GM23338 (cell line): ENCODE results near the gene CLEC4G. TPM values are rescaled to one million over a fixed set of nuclear protein-coding genes. Genes with fewer than 3 reads are reported as not detected.

ENCODE experiments used
- ATAC-seq: fragments of 200-7000 bp; cut with Tn5 transposase; 3 replicates; pipeline ENCODE4 v1.9.1; 2020
- DNase-seq: peaks from one replicate; pipeline ENCODE4 v3.0.0-alpha.2; 2015; ENCODE audit warnings: low spot score
- H2AFZ ChIP-seq: fragments of 200-600 bp; sonication (generic); 2 replicates; pipeline ENCODE4 v1.8.0; 2016; ENCODE audit warnings: antibody characterized with exemption, mild to moderate bottlenecking, moderate library complexity
- H3F3A ChIP-seq: fragments of 200-600 bp; sonication (generic); replicated peaks from 2 replicates; pipeline ENCODE4 v1.8.0; 2017; ENCODE audit warnings: antibody characterized with exemption, mixed run types, low read depth
- H3K27ac ChIP-seq: fragments of 200-600 bp; sonication (generic); 2 replicates; pipeline ENCODE4 v1.6.1; 2016; ENCODE audit warnings: low read depth
- H3K27me3 ChIP-seq: fragments of 200-600 bp; sonication (generic); 2 replicates; pipeline ENCODE4 v1.8.0; 2016; ENCODE audit warnings: mild to moderate bottlenecking, mixed run types, moderate library complexity; ENCODE audit not compliant: insufficient read depth
- H3K36me3 ChIP-seq: fragments of 200-600 bp; sonication (generic); 2 replicates; pipeline ENCODE4 v1.8.0; 2016; ENCODE audit warnings: mild to moderate bottlenecking; ENCODE audit not compliant: insufficient read depth
- H3K4me1 ChIP-seq: fragments of 200-600 bp; sonication (generic); 2 replicates; pipeline ENCODE4 v1.8.0; 2016; ENCODE audit warnings: mild to moderate bottlenecking, moderate library complexity; ENCODE audit not compliant: insufficient read depth
- H3K4me2 ChIP-seq: fragments of 200-600 bp; sonication (generic); 2 replicates; pipeline ENCODE4 v1.7.1; 2017; ENCODE audit warnings: mixed run types
- H3K4me3 ChIP-seq: fragments of 200-600 bp; sonication (generic); 2 replicates; pipeline ENCODE4 v1.6.1; 2016; ENCODE audit warnings: mixed run types
- H3K79me2 ChIP-seq: fragments of 200-600 bp; sonication (generic); replicated peaks from 2 replicates; pipeline ENCODE4 v1.8.0; 2017; ENCODE audit warnings: mild to moderate bottlenecking; ENCODE audit not compliant: insufficient read depth
- H3K9me2 ChIP-seq: fragments of 200-600 bp; sonication (generic); 2 replicates; pipeline ENCODE4 v1.8.0; 2017; ENCODE audit not compliant: insufficient read depth
- H4K20me1 ChIP-seq: fragments of 200-600 bp; sonication (generic); replicated peaks from 2 replicates; pipeline ENCODE4 v1.8.0; 2017; ENCODE audit warnings: mild to moderate bottlenecking; ENCODE audit not compliant: insufficient read depth
- H3K27ac Mint-ChIP-seq: 2 replicates; pipeline ENCODE4 v1.8.0; 2020; ENCODE audit warnings: inconsistent platforms, mild to moderate bottlenecking, moderate library complexity, mixed read lengths
- H3K27me3 Mint-ChIP-seq: 3 replicates; pipeline ENCODE4 v1.8.0; 2022; ENCODE audit warnings: low read depth, mild to moderate bottlenecking, moderate library complexity, mixed read lengths, inconsistent platforms; ENCODE audit not compliant: insufficient read depth, poor library complexity
- H3K36me3 Mint-ChIP-seq: 3 replicates; pipeline ENCODE4 v1.8.0; 2021; ENCODE audit warnings: low read depth, mild to moderate bottlenecking, inconsistent platforms, moderate library complexity, mixed read lengths
- H3K4me1 Mint-ChIP-seq: 3 replicates; pipeline ENCODE4 v1.8.0; 2020; ENCODE audit warnings: mild to moderate bottlenecking, inconsistent platforms, mixed read lengths
- H3K4me3 Mint-ChIP-seq: 3 replicates; pipeline ENCODE4 v1.8.0; 2021; ENCODE audit warnings: moderate library complexity, mild to moderate bottlenecking, inconsistent platforms, mixed read lengths
- H3K9me3 Mint-ChIP-seq: 3 replicates; pipeline ENCODE4 v1.8.0; 2020; ENCODE audit warnings: moderate library complexity, mild to moderate bottlenecking, inconsistent platforms, mixed read lengths
- CREB1 ChIP-seq: fragments of 250-450 bp; sonication (Bioruptor Pico); IDR thresholded peaks from 2 replicates; pipeline ENCODE4 v1.5.0; 2020; ENCODE audit warnings: low read depth, mild to moderate bottlenecking, moderate library complexity
- CTCF ChIP-seq, 2 experiments: fragments of 200-600 bp in 1 of 2; sonication (generic) in 1 of 2; conservative IDR thresholded peaks; 2 replicates each; pipeline versions ENCODE4 v1.5.1 to v1.6.1; 2016 to 2017; ENCODE audit warnings: antibody characterized with exemption in 2 of 2, low read depth in 2 of 2, mild to moderate bottlenecking in 2 of 2, moderate library complexity in 1 of 2
- ETS1 ChIP-seq: IDR thresholded peaks from 2 replicates; pipeline ENCODE4 v1.6.1; 2016; ENCODE audit warnings: antibody characterized with exemption
- EZH2 ChIP-seq: fragments of 200-600 bp; sonication (generic); IDR thresholded peaks from one replicate; pipeline ENCODE4 v1.8.0; 2017; ENCODE audit warnings: antibody characterized with exemption, mild to moderate bottlenecking, low read depth; ENCODE audit not compliant: unreplicated experiment
- EZH2phosphoT487 ChIP-seq: fragments of 200-600 bp; sonication (generic); IDR thresholded peaks from one replicate; pipeline ENCODE4 v1.8.1; 2018; ENCODE audit warnings: antibody characterized with exemption; ENCODE audit not compliant: unreplicated experiment
- JUNB ChIP-seq: IDR thresholded peaks from one replicate; pipeline ENCODE4 v1.6.1; 2016; ENCODE audit warnings: antibody characterized with exemption; ENCODE audit not compliant: unreplicated experiment
- NANOG ChIP-seq: IDR thresholded peaks from 2 replicates; pipeline ENCODE4 v1.6.1; 2016; ENCODE audit warnings: antibody characterized with exemption, borderline replicate concordance
- REST ChIP-seq: IDR thresholded peaks from one replicate; pipeline ENCODE4 v1.6.1; 2018; ENCODE audit warnings: antibody characterized with exemption; ENCODE audit not compliant: unreplicated experiment
- STAT1 ChIP-seq: IDR thresholded peaks from one replicate; pipeline ENCODE4 v1.6.1; 2016; ENCODE audit warnings: antibody characterized with exemption; ENCODE audit not compliant: unreplicated experiment
- ZNF114 ChIP-seq: fragments of 250-450 bp; sonication (Bioruptor Pico); IDR thresholded peaks from 2 replicates; pipeline ENCODE4 v1.5.0; 2020; ENCODE audit warnings: mild to moderate bottlenecking, moderate library complexity
- ZNF331 ChIP-seq: fragments of 250-450 bp; sonication (Bioruptor Pico); IDR thresholded peaks from 2 replicates; pipeline ENCODE4 v1.5.0; 2020; ENCODE audit warnings: low read depth, mild to moderate bottlenecking, moderate library complexity
- ZNF462 ChIP-seq: fragments of 250-450 bp; sonication (Bioruptor Pico); IDR thresholded peaks from 2 replicates; pipeline ENCODE4 v1.5.0; 2020; ENCODE audit warnings: mild to moderate bottlenecking, moderate library complexity
- polyA plus RNA-seq: library from polyadenylated mRNA; unstranded; fragments of >200 nt; fragmentation: Nextera tagmentation; extraction: Ambion mirVana; gene quantifications from 2 replicates; pipeline ENCODE4 v1.2.1, GENCODE V29; 2016
- total RNA-seq: library from RNA; depleted of rRNA; stranded (reverse); fragments of >200 nt; shearing (Covaris generic); gene quantifications from 2 replicates; pipeline ENCODE4 v1.2.3, GENCODE V29; 2014

Gene CLEC4G
- total and polyA plus RNA-seq, 2 experiments from 2014 or later: 0.52 to 0.65 TPM

GRCh38 chr19:7756258-7756657, 24.3 kb upstream of the CLEC4G start:
- Histone ChIP-seq H3K36me3 (peaks cover 6% of the 10 kb centered on the region; the same call in 1 of the 2 replicates), H3F3A (no peaks in the 10 kb centered on the region), H2AFZ (no peak overlapping the region), H3K9me2 (no peaks in the 10 kb centered on the region), H3K27ac (no peak overlapping the region), H3K4me3 (no peak overlapping the region), H3K79me2 (no peaks in the 10 kb centered on the region), H3K4me1 (no peaks in the 10 kb centered on the region), H3K27me3 (no peaks in the 10 kb centered on the region), H4K20me1 (no peaks in the 10 kb centered on the region), H3K4me2 (no peak overlapping the region)
- no peak for ATAC-seq
- Mint-ChIP-seq H3K27me3 (peaks cover 4% of the 10 kb centered on the region), H3K36me3 (peaks cover 34% of the 10 kb centered on the region), H3K27ac (no peak overlapping the region), H3K4me1 (no peaks in the 10 kb centered on the region; the same call in 2 of the 3 replicates), H3K4me3 (no peak overlapping the region), H3K9me3 (peaks cover 78% of the 10 kb centered on the region)
- no peak for DNase-seq
- TF ChIP-seq REST (no peak), EZH2 (no peak), CREB1 (CRISPR knock-in tag) (no peak), NANOG (no peak), EZH2phosphoT487 (no peak), ETS1 (no peak), ZNF331 (no peak), JUNB (no peak), STAT1 (no peak), ZNF462 (CRISPR knock-in tag) (no peak), ZNF114 (CRISPR knock-in tag) (no peak), CTCF (conservative IDR thresholded peaks at IDR 0.05; ENCODE audit: low read depth in 2 of 2) (no peak)
